ENCODE measurements around the gene EEPD1.

EEPD1 gene

DNA sequence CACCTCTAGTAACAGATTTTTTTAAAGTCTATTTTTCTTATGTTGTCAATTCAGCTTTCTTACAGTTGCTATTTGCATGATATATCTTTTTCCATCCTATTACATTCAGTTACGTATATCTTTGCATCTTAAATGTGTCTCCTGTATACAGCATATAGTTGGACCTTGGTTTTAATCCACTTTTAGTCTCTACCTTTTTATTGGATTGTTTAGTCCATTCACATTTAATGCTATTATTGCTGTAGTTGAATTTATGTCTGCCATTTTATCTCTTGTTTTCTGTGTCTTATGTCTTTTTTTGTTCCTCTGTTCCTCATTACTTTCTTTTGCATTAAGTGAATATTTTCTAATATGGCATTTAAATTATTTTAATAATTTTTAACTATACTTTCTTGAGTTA lies 100.6 kb downstream of the EEPD1 start:
- no peak for DNase-seq (ENCODE audit: low spot score)
- no peak for FAIRE-seq

DNA sequence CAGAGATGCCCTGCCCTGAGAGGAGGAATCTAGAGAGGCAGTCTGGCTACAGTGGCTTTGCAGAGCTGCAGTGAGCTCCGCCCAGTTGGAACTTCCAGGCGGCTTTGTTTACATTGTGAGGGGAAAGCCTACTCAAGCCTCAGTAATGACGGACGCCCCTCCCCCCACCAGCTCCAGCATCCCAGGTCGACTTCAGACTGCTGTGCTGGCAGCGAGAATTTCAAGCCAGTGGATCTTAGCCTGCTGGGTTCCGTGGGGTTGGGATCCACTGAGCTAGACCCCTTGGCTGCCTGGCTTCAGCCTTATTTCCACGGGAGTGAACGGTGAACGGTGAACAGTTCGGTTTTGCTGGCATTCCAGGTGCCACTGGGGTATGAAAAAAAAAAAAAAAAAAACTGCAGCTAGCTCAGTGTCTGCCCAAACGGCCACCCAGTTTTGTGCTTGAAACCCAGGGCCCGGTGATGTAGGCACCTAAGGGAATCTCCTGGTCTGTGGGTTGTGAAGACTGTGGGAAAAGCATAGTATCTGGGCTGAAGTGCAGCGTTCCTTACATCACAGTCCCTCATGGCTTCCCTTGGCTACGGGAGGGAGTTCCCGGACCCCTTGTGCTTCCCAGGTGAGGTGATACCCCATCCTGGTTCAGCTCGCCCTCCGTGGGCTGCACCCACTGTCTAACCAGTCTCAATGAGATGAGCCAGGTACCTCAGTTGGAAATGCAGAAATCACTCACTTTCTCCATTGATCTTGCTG lies 105.6 kb downstream of the EEPD1 start:
- FAIRE-seq (peak; percentile 45), DNase-seq (ENCODE audit: low spot score) (peak; percentile 73)

DNA sequence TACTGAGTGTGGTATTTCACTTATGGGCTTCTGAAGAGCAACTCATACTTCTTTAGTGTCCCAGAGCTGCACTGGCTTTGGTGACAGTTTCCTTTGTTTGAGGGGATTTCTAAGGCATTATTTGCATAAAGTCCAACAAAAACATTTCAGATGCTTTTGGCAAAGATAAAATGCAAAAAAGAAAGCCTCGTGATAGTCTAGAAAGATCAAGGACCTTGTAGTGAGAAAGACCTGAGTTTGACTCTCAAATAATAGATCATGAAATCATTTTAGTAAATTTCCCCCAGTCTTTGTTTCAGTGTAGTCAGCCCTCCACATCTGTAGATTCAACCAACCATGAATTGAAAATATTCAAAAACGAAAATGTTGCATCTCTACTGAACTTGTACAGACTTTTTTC lies 107.4 kb downstream of the EEPD1 start:
- FAIRE-seq = no peak
- no peak for DNase-seq (ENCODE audit: low spot score)

GRCh38 chr7:36261019-36261754 lies 108.1 kb downstream of the EEPD1 start:
- FAIRE-seq (no peak), DNase-seq (ENCODE audit: low spot score) (no peak)

DNA sequence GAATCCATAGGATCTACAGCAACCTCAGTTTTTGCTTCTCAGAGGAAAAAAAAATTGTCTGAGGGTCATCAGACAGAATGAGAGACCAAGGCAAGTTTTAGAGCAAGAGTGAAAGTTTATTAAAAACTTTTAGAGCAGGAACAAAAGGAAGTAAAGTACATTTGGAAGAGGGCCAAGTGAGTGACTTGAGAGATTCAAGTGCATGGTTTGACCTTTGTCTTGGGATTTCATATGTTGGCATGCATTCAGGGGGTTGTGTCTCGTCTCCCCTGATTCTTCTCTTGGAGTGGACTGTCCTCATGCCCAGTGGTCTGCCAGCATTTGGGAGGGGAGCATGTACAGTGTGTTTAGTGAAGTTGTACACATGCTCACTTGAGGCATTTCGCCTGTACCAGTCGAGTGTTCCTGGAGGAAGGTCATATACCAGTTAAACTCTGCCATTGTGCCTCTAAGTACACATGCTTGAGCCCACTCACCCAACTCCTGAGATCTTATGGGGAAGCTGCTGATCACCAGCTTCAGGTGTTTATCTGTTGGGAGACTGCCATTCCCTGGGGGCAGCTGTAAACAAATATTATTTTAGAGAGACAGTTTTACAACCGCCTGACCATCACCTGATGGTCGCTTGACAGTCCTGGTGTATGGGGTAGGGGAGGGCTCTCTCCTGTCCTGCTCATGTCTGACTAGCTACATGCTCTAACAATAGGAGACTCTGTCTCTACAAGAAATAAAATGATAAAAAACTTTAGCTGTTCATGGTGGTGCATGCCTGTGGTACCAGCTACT lies 109.4 kb downstream of the EEPD1 start:
- DNase-seq (ENCODE audit: low spot score) (no peak), FAIRE-seq (no peak)

DNA sequence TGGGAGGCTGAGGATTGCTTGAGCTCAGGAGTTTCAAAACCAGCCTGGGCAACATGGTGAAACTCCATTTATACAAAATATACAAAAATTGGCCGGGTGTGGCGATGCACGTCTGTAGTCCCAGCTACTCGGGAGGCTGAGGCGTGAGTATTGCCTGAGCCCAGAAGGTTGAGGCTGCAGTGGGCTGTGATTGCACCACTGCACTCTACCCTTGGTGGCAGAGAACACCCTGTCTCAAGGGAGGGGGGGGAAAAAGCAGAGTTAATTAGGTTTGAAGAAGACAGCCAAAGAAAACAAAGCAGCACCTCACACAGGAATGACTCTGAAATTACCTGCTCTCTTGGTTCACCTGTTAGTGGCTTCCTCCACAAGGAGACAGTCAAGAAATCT lies 110.0 kb downstream of the EEPD1 start:
- no peak for DNase-seq (ENCODE audit: low spot score)
- FAIRE-seq = no peak

- DNase-seq (ENCODE audit: low spot score) (no peak), FAIRE-seq (no peak)
Observed at GRCh38 chr7:36264123-36264801, 111.2 kb downstream of the EEPD1 start.

GRCh38 chr7:36264913-36265516 lies 112.0 kb downstream of the EEPD1 start:
- DNase-seq (ENCODE audit: low spot score) (no peak), FAIRE-seq (no peak)

DNA sequence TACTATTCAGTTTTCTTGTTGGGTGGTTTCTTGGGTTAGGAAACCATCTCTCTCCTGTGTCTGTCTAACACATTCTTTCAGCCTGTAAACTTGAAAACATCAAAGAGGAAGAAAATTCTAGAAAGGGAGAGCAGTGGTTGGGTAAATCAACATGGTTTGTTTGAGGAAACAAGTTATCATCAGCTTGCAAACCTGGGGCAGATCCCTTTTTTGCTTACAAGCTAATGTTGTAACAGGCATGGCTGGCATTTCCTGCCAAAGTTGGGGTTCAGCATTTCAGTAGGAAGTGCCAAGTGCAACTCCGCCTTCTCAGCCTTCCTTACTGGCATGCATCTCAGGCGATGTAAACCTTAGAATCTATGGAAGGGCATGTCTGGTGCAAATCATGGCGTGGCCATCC lies 112.6 kb downstream of the EEPD1 start:
- no peak for DNase-seq (ENCODE audit: low spot score)
- no peak for FAIRE-seq

- no peak for DNase-seq (ENCODE audit: low spot score)
- no peak for FAIRE-seq
Observed at GRCh38 chr7:36266190-36266589, 113.1 kb downstream of the EEPD1 start.

GRCh38 chr7:36266683-36267082 lies 113.6 kb downstream of the EEPD1 start:
- DNase-seq (ENCODE audit: low spot score) (no peak), FAIRE-seq (no peak)

DNA sequence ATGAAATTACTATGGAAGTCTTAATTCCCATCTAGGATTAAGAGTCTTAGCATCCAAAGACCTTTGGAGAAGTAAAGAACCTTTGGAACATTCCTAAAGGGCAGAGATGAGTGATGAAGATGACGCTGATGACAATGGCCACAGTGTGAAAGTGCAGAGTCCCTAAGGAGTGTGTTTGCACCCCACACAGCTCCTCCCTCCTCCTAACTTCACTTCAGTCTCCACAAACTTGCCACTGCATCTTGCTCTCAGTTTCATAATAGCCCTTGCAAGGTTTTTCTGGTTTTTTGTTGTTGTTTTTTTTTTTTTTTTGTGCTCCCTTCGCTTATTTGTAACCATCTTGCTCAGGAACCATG lies 119.1 kb downstream of the EEPD1 start:
- FAIRE-seq (no peak), DNase-seq (ENCODE audit: low spot score) (no peak)

DNA sequence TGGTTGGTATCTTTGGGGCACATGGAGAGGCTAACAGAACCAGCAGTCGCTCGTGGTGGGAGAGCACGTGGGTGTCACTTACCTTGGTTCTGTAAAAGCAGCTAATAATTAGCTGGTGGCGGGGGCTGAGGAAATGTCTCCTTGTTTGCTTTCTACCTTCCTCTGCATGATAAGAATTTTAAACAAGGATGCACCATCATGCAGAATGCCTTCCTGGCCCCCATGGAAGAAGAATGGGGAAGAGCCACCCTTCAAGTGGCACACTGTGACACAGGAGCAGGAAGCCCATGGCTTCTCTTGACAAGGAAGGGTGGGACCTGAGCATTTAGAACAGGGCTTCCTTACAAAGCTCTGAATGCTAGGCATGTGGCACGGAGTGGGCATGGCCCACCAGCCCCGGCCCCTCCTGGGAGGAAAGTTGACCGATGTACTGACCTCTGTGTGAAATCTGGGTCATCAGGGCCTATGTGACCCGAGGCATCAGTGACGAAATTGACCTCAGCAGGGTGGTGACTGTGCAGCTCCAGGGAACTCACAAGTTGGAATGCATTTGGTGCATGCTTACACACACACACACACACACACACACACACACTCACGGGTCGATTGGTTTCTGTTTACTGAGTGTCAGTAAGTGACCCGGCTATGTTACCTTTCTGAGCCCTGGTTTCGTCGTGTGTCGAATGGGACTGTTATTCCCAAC lies 119.7 kb downstream of the EEPD1 start:
- DNase-seq (ENCODE audit: low spot score) (no peak), FAIRE-seq (no peak)

DNA sequence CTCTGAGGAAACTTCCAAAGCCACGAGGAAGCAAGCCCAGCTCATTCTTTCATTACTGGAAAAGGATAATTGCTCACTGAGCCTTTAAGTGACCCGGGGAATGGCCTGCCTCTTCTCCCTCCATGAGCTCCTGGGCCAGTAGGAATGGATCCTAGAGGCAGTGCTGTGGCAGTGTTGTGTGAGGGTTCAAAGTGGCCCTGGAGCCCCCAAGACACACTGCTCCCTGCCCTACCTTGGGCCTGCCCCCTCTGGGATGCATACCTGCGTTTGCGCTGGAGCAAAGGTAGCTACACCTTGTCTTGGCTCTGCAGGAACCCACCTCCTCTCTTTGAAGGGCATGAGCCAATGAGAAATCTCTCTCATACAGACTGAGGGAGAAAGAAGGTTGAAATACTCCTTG lies 120.8 kb downstream of the EEPD1 start:
- no peak for FAIRE-seq
- no peak for DNase-seq (ENCODE audit: low spot score)

DNA sequence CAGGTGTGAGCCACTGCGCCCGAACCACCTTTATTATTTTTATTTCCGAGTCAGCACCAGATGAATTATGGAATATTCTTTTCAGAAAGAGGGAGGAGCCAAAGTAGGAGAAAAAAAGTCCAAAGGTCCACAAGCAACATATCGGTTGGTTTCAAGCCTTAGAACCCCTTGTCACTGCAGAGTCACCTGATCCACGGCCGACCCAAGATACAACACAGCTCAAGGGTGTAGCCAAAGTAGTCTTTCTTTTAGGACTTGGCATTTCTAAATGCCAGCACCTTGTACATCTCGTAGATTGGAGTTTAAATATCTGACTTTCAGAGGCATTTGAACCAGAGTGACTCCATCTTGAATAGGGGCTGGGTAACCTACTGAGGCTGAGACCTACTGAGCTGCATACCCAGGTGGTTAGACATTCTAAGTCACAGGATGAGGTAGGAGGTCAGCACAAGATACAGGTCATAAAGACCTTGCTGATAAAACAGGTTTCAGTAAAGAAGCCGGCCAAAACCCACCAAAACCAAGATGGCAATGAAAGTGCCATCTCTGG lies 122.8 kb downstream of the EEPD1 start:
- FAIRE-seq = no peak
- DNase-seq (ENCODE audit: low spot score) = no peak

DNA sequence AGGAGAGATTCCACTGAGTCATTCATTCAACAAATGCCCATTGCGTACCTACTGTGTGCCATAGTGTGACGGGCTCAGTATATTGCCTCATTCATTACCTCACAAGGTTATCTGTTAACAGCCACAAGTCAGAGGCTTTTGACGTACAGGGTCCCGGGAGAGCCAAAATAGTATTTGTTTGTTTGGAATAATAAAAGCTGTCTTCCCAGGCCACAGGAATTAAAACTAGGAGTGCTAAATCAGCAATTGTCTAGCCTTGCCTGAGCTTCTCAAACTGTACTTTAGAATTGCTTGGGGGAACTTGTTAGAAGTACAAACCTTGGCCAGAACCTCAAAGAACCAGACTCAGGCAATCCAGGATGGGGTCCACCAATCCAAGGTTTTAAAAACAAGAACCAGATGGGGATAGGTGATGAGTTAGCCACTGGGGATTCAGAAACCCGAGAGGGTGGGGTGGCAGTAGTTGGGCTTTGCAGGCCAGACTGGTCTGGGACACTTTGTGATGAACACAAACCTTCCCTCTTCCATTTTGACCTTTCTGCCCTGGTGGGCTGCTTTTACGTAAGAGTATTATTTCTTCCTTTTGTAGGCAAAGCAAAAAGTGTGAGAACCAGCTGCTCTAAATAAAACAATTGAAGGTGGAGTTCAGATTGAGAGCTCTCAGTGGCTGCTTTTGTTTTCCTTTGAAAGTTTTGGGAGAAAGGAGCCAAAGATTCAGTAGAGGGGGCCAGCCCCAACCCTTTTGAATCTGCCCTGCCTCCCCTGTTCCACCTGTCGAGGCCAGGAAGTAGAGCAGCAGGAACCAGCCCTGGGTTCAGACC lies 123.6 kb downstream of the EEPD1 start:
- no peak for DNase-seq (ENCODE audit: low spot score)
- no peak for FAIRE-seq

GRCh38 chr7:36277249-36277542 lies 124.1 kb downstream of the EEPD1 start:
- FAIRE-seq (no peak), DNase-seq (ENCODE audit: low spot score) (no peak)

DNA sequence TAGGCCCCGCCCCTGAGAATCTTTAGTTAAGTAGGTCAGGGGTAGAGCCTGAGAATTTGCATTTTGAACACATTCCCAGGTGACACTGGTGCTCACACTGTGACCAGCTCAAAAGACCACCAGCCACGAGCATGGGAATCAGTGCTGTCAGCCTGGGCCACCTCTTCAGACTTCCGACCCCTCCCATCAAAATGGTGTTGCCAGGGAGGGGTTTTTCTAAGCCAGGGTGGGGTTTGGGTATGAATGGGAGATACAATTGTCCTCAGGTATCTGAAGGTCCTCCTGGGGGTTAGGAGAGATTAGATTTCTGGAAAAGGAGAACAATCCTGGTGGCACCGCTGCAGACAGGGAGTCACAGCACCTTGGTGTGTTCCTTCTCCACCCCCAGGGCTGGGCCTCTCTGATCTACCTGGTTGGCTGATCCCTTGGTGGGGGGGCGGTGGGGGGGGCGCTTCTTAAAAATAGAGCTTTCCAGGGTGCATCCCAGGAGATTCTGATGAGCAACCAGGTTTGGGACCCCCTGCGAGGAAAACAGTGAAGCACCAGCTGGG lies 125.1 kb downstream of the EEPD1 start:
- DNase-seq (ENCODE audit: low spot score) (no peak), FAIRE-seq (no peak)

GRCh38 chr7:36278620-36279172 lies 125.6 kb downstream of the EEPD1 start:
- DNase-seq (ENCODE audit: low spot score) = peak; percentile 58
- FAIRE-seq = peak; percentile 74

Measured in RCC 7860 (cell line).